Measurements from ENCODE around the gene TEDDM1.

GRCh38 chr1:182413486-182413885 is 13.0 kb upstream of the TEDDM1 start:
- TF ChIP-seq EP300 (IDR thresholded peaks at IDR 0.05): no peak
- TF ChIP-seq CTCF (IDR thresholded peaks at IDR 0.05): no peak
- no peak for TF ChIP-seq POLR2A (IDR thresholded peaks at IDR 0.05)
